Loucy (cell line): ENCODE data around the gene RCE1.

Experiments used
- H2AFZ ChIP-seq: fragments of 200-600 bp; sonication (generic); 2 replicates; pipeline ENCODE4 v1.6.0; 2016; ENCODE audit warnings: antibody characterized with exemption, mild to moderate bottlenecking, low read length, moderate library complexity
- H3F3A ChIP-seq: fragments of 200-600 bp; 2 replicates; pipeline ENCODE4 v1.6.0; 2016; ENCODE audit warnings: antibody characterized with exemption, low read depth, mild to moderate bottlenecking
- H3K27me3 ChIP-seq: fragments of 200-600 bp; sonication (generic); 2 replicates; pipeline ENCODE4 v1.6.1; 2014; ENCODE audit warnings: low read length, mild to moderate bottlenecking; ENCODE audit not compliant: insufficient read depth, poor library complexity, severe bottlenecking
- H3K36me3 ChIP-seq: fragments of 200-600 bp; sonication (generic); 2 replicates; pipeline ENCODE4 v1.6.1; 2016; ENCODE audit warnings: low read length; ENCODE audit not compliant: insufficient read depth
- H3K4me1 ChIP-seq: fragments of 200-600 bp; sonication (generic); 2 replicates; pipeline ENCODE4 v1.5.1; 2014; ENCODE audit warnings: low read length, mild to moderate bottlenecking; ENCODE audit not compliant: insufficient read depth, poor library complexity, severe bottlenecking
- H3K4me2 ChIP-seq: fragments of 200-600 bp; sonication (generic); 2 replicates; pipeline ENCODE4 v1.6.0; 2014; ENCODE audit warnings: antibody characterized with exemption, low read length, low read depth, mild to moderate bottlenecking; ENCODE audit not compliant: poor library complexity, severe bottlenecking
- H3K4me3 ChIP-seq: fragments of 200-600 bp; sonication (generic); 2 replicates; pipeline ENCODE4 v1.5.1; 2014; ENCODE audit warnings: low read length, mild to moderate bottlenecking, mixed read lengths; ENCODE audit not compliant: poor library complexity, severe bottlenecking
- H3K79me2 ChIP-seq: fragments of 200-600 bp; sonication (generic); 2 replicates; pipeline ENCODE4 v1.6.1; 2014; ENCODE audit warnings: low read length; ENCODE audit not compliant: insufficient read depth
- H3K9ac ChIP-seq: fragments of 200-600 bp; sonication (generic); 2 replicates; pipeline ENCODE4 v1.6.0; 2014; ENCODE audit warnings: mild to moderate bottlenecking, low read depth, low read length, moderate library complexity; ENCODE audit not compliant: poor library complexity, severe bottlenecking
- H3K9me2 ChIP-seq: fragments of 200-600 bp; sonication (generic); replicated peaks from 2 replicates; pipeline ENCODE4 v1.6.1; 2016; ENCODE audit warnings: low read depth, low read length, mixed read lengths
- H3K9me3 ChIP-seq: fragments of 200-600 bp; sonication (generic); 2 replicates; pipeline ENCODE4 v1.6.1; 2014; ENCODE audit warnings: mild to moderate bottlenecking, antibody characterized with exemption, low read length, low read depth; ENCODE audit not compliant: insufficient read depth
- H4K20me1 ChIP-seq: fragments of 200-600 bp; sonication (generic); 2 replicates; pipeline ENCODE4 v1.6.0; 2014; ENCODE audit warnings: antibody characterized with exemption, low read length, mild to moderate bottlenecking; ENCODE audit not compliant: insufficient read depth, poor library complexity, severe bottlenecking
- EZH2phosphoT487 ChIP-seq: fragments of 200-600 bp; IDR thresholded peaks from 2 replicates; pipeline ENCODE4 v1.6.1; 2018; ENCODE audit warnings: antibody characterized with exemption, mild to moderate bottlenecking, moderate library complexity, borderline replicate concordance
- TF ChIP-seq, protein P1 (sequence below): fragments of 200-600 bp; sonication (generic); conservative IDR thresholded peaks from 2 replicates; pipeline ENCODE4 v1.5.1; 2014; ENCODE audit warnings: mild to moderate bottlenecking, antibody characterized with exemption, low read length

Gene RCE1

DNA sequence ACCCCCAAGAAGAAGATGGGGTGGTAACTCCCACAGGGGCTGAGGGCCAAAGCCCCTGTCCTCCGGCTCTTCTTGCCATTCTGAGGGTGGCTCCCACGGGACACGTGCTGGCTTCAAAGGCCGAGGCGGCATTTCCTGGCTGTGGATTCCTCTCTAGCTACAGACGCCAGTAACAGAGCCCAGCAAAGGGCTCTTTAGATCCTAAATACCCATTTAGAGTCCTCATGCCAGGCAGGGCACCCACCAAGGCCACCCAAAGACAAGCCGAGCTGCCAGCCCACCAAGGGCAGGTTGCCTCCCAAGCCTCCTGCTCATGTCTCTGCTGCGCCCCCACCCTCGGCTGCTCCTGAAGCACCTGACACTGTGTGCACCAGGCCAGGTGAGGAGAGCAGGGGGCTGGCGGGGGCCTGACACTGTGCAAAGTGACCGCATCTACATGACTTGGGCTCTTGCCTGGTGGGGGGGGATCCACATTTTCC is 19.4 kb downstream of the RCE1 start:
- no peaks in the 10 kb centered on the region for H3F3A ChIP-seq
- H3K4me2 ChIP-seq = no peak overlapping the region
- no peak overlapping the region for H3K4me3 ChIP-seq
- H3K9ac ChIP-seq = no peak overlapping the region
- TF ChIP-seq, protein P1, sequence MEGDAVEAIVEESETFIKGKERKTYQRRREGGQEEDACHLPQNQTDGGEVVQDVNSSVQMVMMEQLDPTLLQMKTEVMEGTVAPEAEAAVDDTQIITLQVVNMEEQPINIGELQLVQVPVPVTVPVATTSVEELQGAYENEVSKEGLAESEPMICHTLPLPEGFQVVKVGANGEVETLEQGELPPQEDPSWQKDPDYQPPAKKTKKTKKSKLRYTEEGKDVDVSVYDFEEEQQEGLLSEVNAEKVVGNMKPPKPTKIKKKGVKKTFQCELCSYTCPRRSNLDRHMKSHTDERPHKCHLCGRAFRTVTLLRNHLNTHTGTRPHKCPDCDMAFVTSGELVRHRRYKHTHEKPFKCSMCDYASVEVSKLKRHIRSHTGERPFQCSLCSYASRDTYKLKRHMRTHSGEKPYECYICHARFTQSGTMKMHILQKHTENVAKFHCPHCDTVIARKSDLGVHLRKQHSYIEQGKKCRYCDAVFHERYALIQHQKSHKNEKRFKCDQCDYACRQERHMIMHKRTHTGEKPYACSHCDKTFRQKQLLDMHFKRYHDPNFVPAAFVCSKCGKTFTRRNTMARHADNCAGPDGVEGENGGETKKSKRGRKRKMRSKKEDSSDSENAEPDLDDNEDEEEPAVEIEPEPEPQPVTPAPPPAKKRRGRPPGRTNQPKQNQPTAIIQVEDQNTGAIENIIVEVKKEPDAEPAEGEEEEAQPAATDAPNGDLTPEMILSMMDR = no peak
- no peak for TF ChIP-seq EZH2phosphoT487
- H4K20me1 ChIP-seq = peaks cover 9% of the 10 kb centered on the region
- peaks cover 2% of the 10 kb centered on the region for H3K4me1 ChIP-seq
- H3K79me2 ChIP-seq = peaks cover 19% of the 10 kb centered on the region
- H3K9me2 ChIP-seq = no peaks in the 10 kb centered on the region
- H2AFZ ChIP-seq = no peak overlapping the region
- H3K27me3 ChIP-seq = no peaks in the 10 kb centered on the region
- H3K9me3 ChIP-seq = no peaks in the 10 kb centered on the region
- no peaks in the 10 kb centered on the region for H3K36me3 ChIP-seq

DNA sequence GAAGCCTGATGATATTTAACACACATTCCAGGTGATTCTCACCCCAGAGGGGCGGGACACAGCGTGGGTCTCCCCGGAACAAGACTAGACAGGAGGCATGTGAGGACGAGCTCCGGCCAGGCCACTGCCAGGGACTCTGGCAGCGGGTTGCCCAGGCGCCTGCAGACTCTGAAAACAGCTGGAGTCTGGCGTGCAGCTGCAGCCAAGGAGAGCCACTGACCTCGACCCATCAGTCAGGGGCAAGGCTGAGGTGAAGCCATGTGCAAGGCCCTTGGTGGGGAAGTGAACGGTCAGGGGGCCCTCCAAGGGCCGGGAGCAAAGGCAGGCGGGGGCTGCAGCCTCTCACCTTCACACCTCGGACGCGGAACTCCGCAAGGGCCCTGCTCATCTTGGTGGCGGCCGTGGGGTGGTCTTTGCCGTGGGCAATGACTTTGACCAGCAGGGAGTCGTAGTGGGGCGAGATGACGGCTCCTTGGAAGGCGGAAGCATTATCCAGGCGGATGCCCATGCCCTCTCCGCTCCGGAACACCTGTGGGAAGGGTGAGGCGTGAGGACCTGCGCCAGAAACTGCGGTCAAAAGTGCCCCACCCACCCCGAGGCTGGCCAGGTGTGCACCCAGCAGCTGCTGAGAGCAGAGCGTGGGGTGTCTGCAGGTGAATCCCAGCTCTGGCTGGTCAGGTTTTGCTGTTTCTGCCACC is 20.3 kb downstream of the RCE1 start:
- no peaks in the 10 kb centered on the region for H3K36me3 ChIP-seq

DNA sequence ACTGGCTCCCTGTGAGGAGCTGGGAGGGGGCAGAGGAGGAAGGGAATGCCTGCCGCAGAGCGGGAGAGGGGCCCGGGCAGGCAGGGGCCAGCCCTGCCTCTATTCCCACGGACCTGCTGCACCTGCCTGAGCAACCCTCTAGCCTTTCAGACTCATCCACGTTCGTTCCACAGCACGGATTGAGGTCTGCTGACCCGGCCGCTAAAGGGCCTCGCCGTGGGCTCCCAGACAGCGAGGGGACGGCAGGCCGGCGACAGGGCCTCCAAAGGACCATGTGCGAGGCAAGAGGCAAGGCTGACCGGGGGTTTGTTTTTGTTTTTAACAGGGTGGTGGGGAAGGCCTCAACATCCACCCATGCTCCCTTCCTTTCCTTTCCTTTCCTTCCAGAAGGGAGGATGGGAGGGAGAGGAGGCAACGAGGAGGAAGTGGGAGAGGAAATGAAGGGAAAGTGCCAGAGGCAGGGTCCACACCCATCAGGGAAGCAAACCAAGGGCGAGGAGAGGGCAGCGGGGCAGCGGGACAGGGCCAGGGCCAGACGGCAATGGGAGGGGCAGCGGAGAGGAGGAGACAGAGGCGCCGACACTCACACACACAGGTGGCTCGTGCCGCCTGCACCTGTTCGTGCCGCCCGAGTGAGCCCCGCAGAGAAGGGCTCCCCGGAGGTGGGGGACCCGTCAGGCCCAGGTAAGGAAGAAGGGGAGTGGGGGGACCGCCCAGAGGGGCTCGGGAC is 21.1 kb downstream of the RCE1 start:
- Histone ChIP-seq H2AFZ (no peak overlapping the region), H3K4me2 (no peak overlapping the region), H3F3A (no peaks in the 10 kb centered on the region), H3K27me3 (no peaks in the 10 kb centered on the region), H3K4me3 (no peak overlapping the region), H3K9ac (no peak overlapping the region), H3K4me1 (no peaks in the 10 kb centered on the region), H4K20me1 (peaks cover 4% of the 10 kb centered on the region), H3K9me3 (no peaks in the 10 kb centered on the region), H3K9me2 (no peaks in the 10 kb centered on the region), H3K79me2 (peaks cover 2% of the 10 kb centered on the region; the same call in 1 of the 2 replicates), H3K36me3 (no peaks in the 10 kb centered on the region)
- TF ChIP-seq, protein P1 = no peak
- TF ChIP-seq EZH2phosphoT487 = no peak

More for the DNA sequence above, 20.3 kb downstream of the RCE1 start:
- H3F3A ChIP-seq = no peaks in the 10 kb centered on the region
- H3K4me3 ChIP-seq = no peak overlapping the region
- H2AFZ ChIP-seq = no peak overlapping the region
- no peaks in the 10 kb centered on the region for H3K4me1 ChIP-seq
- no peak for TF ChIP-seq EZH2phosphoT487
- TF ChIP-seq, protein P1 = no peak
- H3K4me2 ChIP-seq = no peak overlapping the region
- no peaks in the 10 kb centered on the region for H3K9me3 ChIP-seq
- H3K27me3 ChIP-seq = no peaks in the 10 kb centered on the region
- peaks cover 9% of the 10 kb centered on the region; the same call in 1 of the 2 replicates for H3K79me2 ChIP-seq
- H4K20me1 ChIP-seq = peaks cover 4% of the 10 kb centered on the region
- no peak overlapping the region for H3K9ac ChIP-seq
- H3K9me2 ChIP-seq = no peaks in the 10 kb centered on the region
